A549 treated with GW870086 at 1 μM for 4 hours (cell line): ENCODE results near the gene PPP2R3C. TPM values are rescaled to one million over a fixed set of nuclear protein-coding genes. Genes with fewer than 3 reads are reported as not detected.

Experiments
- total RNA-seq: library from RNA; stranded (reverse); fragments of 200-300 nt; extraction: Qiagen RNA extraction; gene quantifications from 5 replicates; pipeline ENCODE4 v1.2.3, GENCODE V29; 2022; ENCODE audit warnings: low read depth

The PPP2R3C gene
- total RNA-seq = 25.5 to 28.5 TPM (median 27.6 TPM) in 5 replicates

DNA sequence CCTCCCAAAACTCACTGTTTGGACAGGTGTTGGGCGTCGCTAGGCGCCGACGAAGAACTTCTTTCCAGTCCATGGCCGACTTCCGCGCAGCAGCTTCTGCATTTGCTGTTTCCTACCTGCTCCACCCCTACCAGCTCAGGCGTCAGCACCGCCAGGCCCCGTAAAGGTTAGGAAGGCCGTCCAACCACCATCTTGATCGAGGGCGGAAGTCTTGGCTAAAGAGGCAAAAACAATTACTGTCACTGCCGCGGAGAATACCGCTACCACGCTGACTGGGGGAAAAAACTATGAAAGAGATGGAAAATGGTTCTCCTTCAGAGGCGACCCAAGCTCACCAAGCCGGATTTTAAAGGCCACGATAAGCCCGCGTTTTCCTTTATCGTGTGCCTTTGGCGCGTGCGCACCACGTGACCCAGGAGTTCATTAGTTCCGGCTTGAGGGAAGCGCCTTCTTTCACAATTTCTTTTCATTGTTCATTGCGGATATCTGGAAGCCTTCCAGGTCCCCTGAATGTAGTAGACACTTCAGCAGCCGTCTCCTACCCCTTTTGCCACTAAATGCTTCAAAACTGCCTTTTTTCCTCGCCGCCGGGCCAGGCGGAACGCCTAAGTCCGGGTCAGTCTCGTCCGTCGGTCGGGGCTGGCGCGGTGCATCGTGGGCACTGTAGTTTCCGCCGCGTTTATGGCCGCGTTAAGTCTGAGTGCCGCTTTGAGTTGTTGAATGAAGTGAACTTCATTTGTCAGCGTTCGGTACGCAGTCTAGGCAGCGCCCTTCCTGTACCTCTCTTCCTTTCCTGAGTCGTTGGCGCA, at the start of gene PPP2R3C, which contains the start of gene PRORP:
PPP2R3C (minus strand) TSS at position 104 of the 809 bp plus-strand sequence; CDS start at position 73, 31 bp downstream.
PRORP (plus strand) TSS at position 666 of the 809 bp plus-strand sequence. CDS start 694 bp downstream, outside the sequence.

DNA sequence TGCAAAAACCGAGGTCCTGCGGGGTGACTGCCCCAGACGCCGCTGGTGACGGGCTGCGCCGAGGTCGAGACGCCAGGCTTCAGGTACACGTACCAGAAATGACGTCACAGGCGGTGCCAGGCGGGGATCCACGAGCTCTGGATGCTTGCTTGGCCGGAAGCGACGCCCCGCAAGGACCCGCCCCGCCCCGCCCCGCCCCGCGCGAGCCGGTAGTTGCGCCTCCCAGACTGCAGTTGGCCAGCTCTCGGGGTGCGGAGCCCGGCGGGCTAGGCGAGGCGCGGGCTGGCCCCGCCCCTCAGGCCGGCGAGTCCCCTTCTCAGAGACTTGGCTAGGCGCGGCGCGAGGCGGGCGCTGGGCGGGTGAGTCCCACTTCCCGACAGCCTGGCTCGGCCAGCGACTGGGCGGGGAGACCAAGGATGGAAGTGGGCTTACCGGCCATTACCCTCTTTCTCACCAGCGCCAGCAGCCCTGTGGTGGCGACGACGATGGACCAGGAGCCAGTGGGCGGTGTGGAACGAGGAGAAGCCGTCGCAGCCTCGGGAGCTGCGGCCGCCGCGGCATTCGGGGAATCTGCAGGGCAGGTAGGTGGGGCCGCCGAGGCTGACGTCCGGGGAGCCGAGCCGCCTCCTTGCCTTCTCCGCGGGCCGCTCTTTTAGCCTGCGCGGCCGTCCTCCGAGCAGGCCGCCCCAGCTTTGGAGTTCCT, 75.6 kb downstream of the PPP2R3C start, which contains the start of gene FAM177A1:
FAM177A1 (plus strand) TSS at position 225 of the 703 bp plus-strand sequence; CDS start at position 417, 192 bp downstream.

Other genes with a start within 250 kb of the PPP2R3C start
- 20.6 to 34.7 TPM (median 28.2 TPM) in 5 replicates for gene BAZ1A, start 246.6 kb downstream of the PPP2R3C start, total RNA-seq
- gene SRP54, start 139.0 kb downstream of the PPP2R3C start, total RNA-seq = 55.1 to 60.5 TPM (median 57.7 TPM) in 5 replicates
- gene FAM177A1, start 75.7 kb downstream of the PPP2R3C start, total RNA-seq = 84.3 to 108 TPM (median 98.6 TPM) in 5 replicates
- 33.9 to 36.6 TPM (median 35.1 TPM) in 5 replicates for gene PRORP, start 562 bp upstream of the PPP2R3C start, total RNA-seq
- gene PSMA6, start 170.4 kb upstream of the PPP2R3C start, total RNA-seq = 277 to 297 TPM (median 285 TPM) in 5 replicates